Chondrocyte (in vitro differentiated cells): ENCODE data around the gene UBASH3A. TPM values are rescaled to one million over a fixed set of nuclear protein-coding genes. Genes with fewer than 3 reads are reported as not detected.
A peak's percentile ranks its signal among the peaks of the same experiment; 100 is the strongest.

Experiments
- DNase-seq: peaks from one replicate; pipeline ENCODE4 v3.0.0; 2021; ENCODE audit warnings: mixed read lengths, low spot score
- H3K27ac Mint-ChIP-seq: one replicate; pipeline ENCODE4 v1.8.0; 2021; ENCODE audit warnings: mild to moderate bottlenecking, moderate library complexity, mixed read lengths; ENCODE audit not compliant: unreplicated experiment
- H3K27me3 Mint-ChIP-seq: 2 replicates; pipeline ENCODE4 v1.8.0; 2021; ENCODE audit warnings: low read depth, mixed read lengths
- H3K36me3 Mint-ChIP-seq: 2 replicates; pipeline ENCODE4 v1.8.0; 2021; ENCODE audit warnings: low read depth, mixed read lengths
- H3K4me1 Mint-ChIP-seq: 2 replicates; pipeline ENCODE4 v1.8.0; 2021; ENCODE audit warnings: low read depth, mild to moderate bottlenecking, mixed read lengths
- H3K4me3 Mint-ChIP-seq: one replicate; pipeline ENCODE4 v1.8.0; 2021; ENCODE audit warnings: mild to moderate bottlenecking, moderate library complexity, mixed read lengths; ENCODE audit not compliant: unreplicated experiment
- H3K9me3 Mint-ChIP-seq: 2 replicates; pipeline ENCODE4 v1.8.0; 2021; ENCODE audit warnings: low read depth, mixed read lengths
- CTCF ChIP-seq: fragments of 200-600 bp; sonication (generic); IDR thresholded peaks from 2 replicates; pipeline ENCODE4 v1.5.0; 2021; ENCODE audit warnings: antibody characterized with exemption, mild to moderate bottlenecking, moderate library complexity
- total RNA-seq: library from RNA; stranded (reverse); gene quantifications from 3 replicates; pipeline ENCODE4 v1.2.1, GENCODE V29; 2021

The UBASH3A gene
- total RNA-seq, 1 donor from 2014 or later: not detected

GRCh38 chr21:42414553-42414927, 10.8 kb downstream of the UBASH3A start:
- DNase-seq: no peak
- peaks cover 6% of the 10 kb centered on the region for H3K27me3 Mint-ChIP-seq
- peaks cover 8% of the 10 kb centered on the region for H3K4me1 Mint-ChIP-seq
- no peak overlapping the region for H3K27ac Mint-ChIP-seq
- TF ChIP-seq CTCF: no peak
- H3K4me3 Mint-ChIP-seq: no peak overlapping the region
- peaks cover 3% of the 10 kb centered on the region for H3K9me3 Mint-ChIP-seq
- no peaks in the 10 kb centered on the region for H3K36me3 Mint-ChIP-seq

- Mint-ChIP-seq H3K4me3 (no peak overlapping the region), H3K9me3 (peaks cover 7% of the 10 kb centered on the region), H3K27ac (peak overlapping the region; percentile 2), H3K4me1 (peaks cover 8% of the 10 kb centered on the region), H3K27me3 (peaks cover 6% of the 10 kb centered on the region), H3K36me3 (no peaks in the 10 kb centered on the region)
- no peak for TF ChIP-seq CTCF
- DNase-seq: no peak
Measured at GRCh38 chr21:42414928-42415769, 11.4 kb downstream of the UBASH3A start.

- H3K4me3 Mint-ChIP-seq: no peak overlapping the region
- H3K27me3 Mint-ChIP-seq: peaks cover 19% of the 10 kb centered on the region
- DNase-seq: no peak
- peaks cover 17% of the 10 kb centered on the region for H3K9me3 Mint-ChIP-seq
- no peak for TF ChIP-seq CTCF
- H3K4me1 Mint-ChIP-seq: peaks cover 8% of the 10 kb centered on the region
- H3K27ac Mint-ChIP-seq: no peak overlapping the region
- H3K36me3 Mint-ChIP-seq: peaks cover 4% of the 10 kb centered on the region
Measured at GRCh38 chr21:42417533-42417932, 13.8 kb downstream of the UBASH3A start.

GRCh38 chr21:42418886-42419285, 15.2 kb downstream of the UBASH3A start:
- no peak overlapping the region for H3K4me3 Mint-ChIP-seq
- no peak for DNase-seq
- no peak for TF ChIP-seq CTCF

GRCh38 chr21:42419845-42420244, 16.1 kb downstream of the UBASH3A start:
- Mint-ChIP-seq H3K4me1 (peaks cover 6% of the 10 kb centered on the region), H3K36me3 (peaks cover 4% of the 10 kb centered on the region), H3K4me3 (no peak overlapping the region), H3K9me3 (peaks cover 17% of the 10 kb centered on the region), H3K27ac (no peak overlapping the region), H3K27me3 (peaks cover 40% of the 10 kb centered on the region)
- no peak for TF ChIP-seq CTCF
- DNase-seq: no peak

More at GRCh38 chr21:42418886-42419285, 15.2 kb downstream of the UBASH3A start:
- Mint-ChIP-seq H3K4me1 (peaks cover 8% of the 10 kb centered on the region), H3K36me3 (peaks cover 4% of the 10 kb centered on the region), H3K27me3 (peaks cover 30% of the 10 kb centered on the region), H3K27ac (no peak overlapping the region), H3K9me3 (peaks cover 17% of the 10 kb centered on the region)
